ENCODE data around the gene EXOG.

Gene EXOG

DNA sequence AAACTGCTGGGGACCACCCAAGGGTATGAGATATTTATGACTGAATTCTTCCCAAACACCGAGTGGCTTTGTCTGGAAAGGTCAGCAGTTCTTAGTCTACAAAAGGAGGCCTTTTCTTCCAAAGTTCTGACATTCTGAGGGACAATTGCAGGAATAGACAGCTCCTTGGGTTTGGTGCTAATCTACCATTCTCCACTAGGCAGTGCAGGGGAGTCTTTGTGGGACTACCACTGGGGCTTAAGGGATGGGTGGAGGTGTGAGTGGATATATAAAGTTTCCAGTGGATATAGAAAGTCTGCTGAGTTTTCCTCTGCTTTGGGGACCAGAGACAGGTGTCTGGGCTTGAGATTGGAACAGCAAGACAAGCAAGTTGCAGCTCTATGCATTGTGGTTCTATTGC is 62.7 kb downstream of the EXOG start:
- DNase-seq (ENCODE audit: extremely low spot score) = no peak
- TF ChIP-seq HDGF (IDR thresholded peaks at IDR 0.05; ENCODE audit: borderline replicate concordance) = no peak
- no peak for TF ChIP-seq ELF4 (IDR thresholded peaks at IDR 0.05)
- no peak for TF ChIP-seq ARNT (IDR thresholded peaks at IDR 0.05)
- no peak for TF ChIP-seq SUZ12 (IDR thresholded peaks at IDR 0.05)
- TF ChIP-seq FOXA1 (IDR thresholded peaks at IDR 0.05) = no peak
- TF ChIP-seq PKNOX1 (IDR thresholded peaks at IDR 0.05) = no peak
- ChIA-PET POLR2A (no interaction called here), CTCF (no interaction called here)

GRCh38 chr3:38560284-38560683 is 64.1 kb downstream of the EXOG start:
- CTCF ChIA-PET = no interaction called here
- TF ChIP-seq FOXM1 (IDR thresholded peaks at IDR 0.05; ENCODE audit: borderline replicate concordance) (no peak), ARNT (IDR thresholded peaks at IDR 0.05) (no peak), FOXA1 (IDR thresholded peaks at IDR 0.05) (no peak), SP1 (IDR thresholded peaks at IDR 0.05) (no peak), ELF4 (IDR thresholded peaks at IDR 0.05) (no peak), ZNF384 (IDR thresholded peaks at IDR 0.05) (no peak), SUZ12 (IDR thresholded peaks at IDR 0.05) (no peak), LEF1 (IDR thresholded peaks at IDR 0.05; ENCODE audit: borderline replicate concordance) (no peak), BHLHE40 (IDR thresholded peaks at IDR 0.05; ENCODE audit: borderline replicate concordance) (no peak), HDGF (IDR thresholded peaks at IDR 0.05; ENCODE audit: borderline replicate concordance) (no peak), TARDBP (IDR thresholded peaks at IDR 0.05) (no peak), CTBP1 (IDR thresholded peaks at IDR 0.05; ENCODE audit: borderline replicate concordance) (no peak), FOXK2 (IDR thresholded peaks at IDR 0.05) (no peak), PKNOX1 (IDR thresholded peaks at IDR 0.05) (no peak), NFRKB (IDR thresholded peaks at IDR 0.05) (no peak), L3MBTL2 (conservative IDR thresholded peaks at IDR 0.05) (no peak)
- no peak for DNase-seq (ENCODE audit: extremely low spot score)
- POLR2A ChIA-PET = no interaction called here

DNA sequence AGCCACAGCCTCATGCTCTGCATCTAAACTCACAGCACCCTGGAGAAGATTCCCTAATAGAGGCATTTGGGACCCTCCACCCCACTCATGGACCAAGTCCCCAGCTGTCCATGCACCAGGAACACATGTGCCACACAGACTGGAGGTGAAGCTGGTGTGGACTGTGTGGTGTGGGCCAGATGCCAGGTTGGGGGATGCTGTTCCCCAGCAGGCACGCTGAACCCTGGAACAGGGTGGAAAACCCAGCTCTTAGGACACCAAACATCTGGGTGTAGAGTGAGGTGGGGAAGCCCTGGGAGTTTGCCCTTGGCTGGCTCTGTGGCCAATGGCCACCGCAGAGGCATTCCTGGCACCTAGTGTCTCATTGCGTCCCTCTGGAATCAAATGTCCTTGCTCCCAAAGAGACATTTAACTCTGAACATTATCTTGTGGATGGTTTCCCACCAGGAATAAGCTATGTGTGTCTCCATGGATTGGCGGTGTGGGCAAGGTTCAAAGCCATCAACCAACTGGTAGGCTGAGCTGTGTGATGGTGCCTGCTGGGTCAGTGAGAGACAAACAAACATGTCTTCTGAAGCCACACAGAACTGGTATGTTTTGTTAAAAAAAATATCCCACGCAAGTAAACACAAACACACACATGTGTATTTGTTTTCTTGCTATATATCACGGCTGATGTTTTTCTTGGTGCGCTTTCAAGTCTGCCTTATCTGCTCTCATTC is 65.0 kb downstream of the EXOG start:
- CTCF ChIA-PET = no interaction called here
- POLR2A ChIA-PET = no interaction called here

DNA sequence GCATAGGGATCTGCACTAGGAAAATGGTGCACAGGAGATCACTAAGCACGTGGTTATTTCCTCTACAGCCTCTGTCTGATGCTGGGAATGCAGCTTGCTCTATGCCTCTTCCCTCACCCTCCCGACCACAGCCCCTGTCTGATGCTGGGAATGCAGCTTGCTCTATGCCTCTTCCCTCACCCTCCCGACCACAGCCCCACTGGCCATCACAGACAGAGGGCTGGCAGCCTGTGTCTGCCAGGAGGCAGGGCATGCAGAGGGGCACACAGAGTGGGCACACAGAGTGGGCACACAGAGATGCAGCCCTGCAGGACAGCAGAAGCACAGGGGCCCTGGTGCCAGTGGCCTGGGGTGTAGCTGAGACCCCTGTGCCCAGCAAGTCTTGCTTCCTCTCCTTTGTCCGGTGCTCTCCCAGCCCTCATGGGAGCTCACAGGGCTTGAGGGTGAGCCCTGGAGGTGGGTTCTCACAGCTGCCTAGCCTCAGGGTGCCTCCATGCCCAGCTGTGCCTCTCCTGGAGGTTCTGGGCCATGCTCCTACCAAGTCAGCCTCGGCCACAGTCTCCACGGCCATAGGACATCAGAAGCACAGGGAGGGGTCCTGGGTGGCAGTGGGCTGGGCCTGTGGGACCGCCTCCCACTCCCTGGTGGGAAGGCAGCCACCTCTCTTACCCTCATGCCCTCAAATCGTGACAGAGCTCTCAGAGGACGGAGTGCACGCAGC is 65.8 kb downstream of the EXOG start:
- DNase-seq (ENCODE audit: extremely low spot score) = no peak
- POLR2A ChIA-PET = no interaction called here
- TF ChIP-seq SUZ12 (IDR thresholded peaks at IDR 0.05) (no peak), FOXK2 (IDR thresholded peaks at IDR 0.05) (no peak), SP1 (IDR thresholded peaks at IDR 0.05) (no peak), CTBP1 (IDR thresholded peaks at IDR 0.05; ENCODE audit: borderline replicate concordance) (no peak), TARDBP (IDR thresholded peaks at IDR 0.05) (no peak), ELF4 (IDR thresholded peaks at IDR 0.05) (no peak), ZNF384 (IDR thresholded peaks at IDR 0.05) (no peak), PKNOX1 (IDR thresholded peaks at IDR 0.05) (no peak), BHLHE40 (IDR thresholded peaks at IDR 0.05; ENCODE audit: borderline replicate concordance) (no peak), NFRKB (IDR thresholded peaks at IDR 0.05) (no peak), L3MBTL2 (conservative IDR thresholded peaks at IDR 0.05) (no peak), FOXM1 (IDR thresholded peaks at IDR 0.05; ENCODE audit: borderline replicate concordance) (no peak), FOXA1 (IDR thresholded peaks at IDR 0.05) (no peak)
- CTCF ChIA-PET = no interaction called here

More for the DNA sequence above, 65.0 kb downstream of the EXOG start:
- DNase-seq (ENCODE audit: extremely low spot score) = no peak
- TF ChIP-seq ARNT (IDR thresholded peaks at IDR 0.05) = no peak
- TF ChIP-seq SUZ12 (IDR thresholded peaks at IDR 0.05) = no peak

GRCh38 chr3:38562467-38562925 is 66.4 kb downstream of the EXOG start:
- POLR2A ChIA-PET = no interaction called here
- TF ChIP-seq PKNOX1 (IDR thresholded peaks at IDR 0.05) (no peak), SUZ12 (IDR thresholded peaks at IDR 0.05) (no peak), ELF4 (IDR thresholded peaks at IDR 0.05) (no peak), FOXM1 (IDR thresholded peaks at IDR 0.05; ENCODE audit: borderline replicate concordance) (no peak), HDGF (IDR thresholded peaks at IDR 0.05; ENCODE audit: borderline replicate concordance) (no peak), NFRKB (IDR thresholded peaks at IDR 0.05) (no peak), FOXA1 (IDR thresholded peaks at IDR 0.05) (no peak), L3MBTL2 (conservative IDR thresholded peaks at IDR 0.05) (no peak), ARNT (IDR thresholded peaks at IDR 0.05) (no peak)

More at GRCh38 chr3:38562467-38562925, 66.4 kb downstream of the EXOG start:
- no peak for DNase-seq (ENCODE audit: extremely low spot score)
- CTCF ChIA-PET = no interaction called here
